H1 (cell line): Measurements from ENCODE around the gene GJD3.

Experiments used
- CHD2 ChIP-seq: IDR thresholded peaks from 2 replicates; pipeline ENCODE4 v1.6.1; 2012; ENCODE audit warnings: low read length, improper control_type of control experiment
- CREB1 ChIP-seq: IDR thresholded peaks from 2 replicates; pipeline ENCODE4 v1.6.1; 2012; ENCODE audit warnings: inconsistent platforms
- EZH2 ChIP-seq: fragments of 200-600 bp; sonication (generic); IDR thresholded peaks from 2 replicates; pipeline ENCODE4 v1.7.1; 2012; ENCODE audit warnings: low read depth, mild to moderate bottlenecking, moderate library complexity, low read length, inconsistent platforms; ENCODE audit not compliant: severe bottlenecking
- MAFK ChIP-seq: IDR thresholded peaks from 2 replicates; pipeline ENCODE4 v1.6.1; 2012; ENCODE audit warnings: low read depth, mild to moderate bottlenecking, improper control_type of control experiment, low read length
- POLR2A ChIP-seq, 2 experiments: IDR thresholded peaks; 1 replicate in 1 of 2; 2 replicates in 1 of 2; pipeline ENCODE4 v1.6.1; 2011; ENCODE audit warnings: low read depth in 2 of 2, low read length in 2 of 2, mild to moderate bottlenecking in 2 of 2; ENCODE audit errors: control extremely low read depth in 1 of 2
- POLR2AphosphoS5 ChIP-seq: IDR thresholded peaks from 2 replicates; pipeline ENCODE4 v1.6.1; 2011; ENCODE audit warnings: low read depth, low read length
- SIX5 ChIP-seq: IDR thresholded peaks from 2 replicates; pipeline ENCODE4 v1.6.1; 2011; ENCODE audit warnings: mild to moderate bottlenecking, low read depth, low read length
- SUZ12 ChIP-seq: fragments of 200-600 bp; sonication (generic); IDR thresholded peaks from 2 replicates; pipeline ENCODE4 v1.6.1; 2012; ENCODE audit warnings: mild to moderate bottlenecking, inconsistent platforms, low read length, moderate library complexity, mixed read lengths
- YY1 ChIP-seq: IDR thresholded peaks from 2 replicates; pipeline ENCODE4 v1.6.1; 2011; ENCODE audit warnings: low read depth, mild to moderate bottlenecking, low read length
- TF ChIP-seq, protein P1 (sequence below), 3 experiments: IDR thresholded peaks; 1 replicate in 2 of 3; 2 replicates in 1 of 3; pipeline versions ENCODE4 v1.5.1 to v1.6.1; 2011; ENCODE audit warnings: low read length in 3 of 3, mild to moderate bottlenecking in 3 of 3, inconsistent platforms in 2 of 3, low read depth in 1 of 3, moderate library complexity in 1 of 3; ENCODE audit not compliant: insufficient read depth in 1 of 3; ENCODE audit errors: control extremely low read depth in 1 of 3
- TF ChIP-seq, protein P2 (sequence below): IDR thresholded peaks from 2 replicates; pipeline ENCODE4 v1.6.1; 2012; ENCODE audit warnings: inconsistent platforms

DNA sequence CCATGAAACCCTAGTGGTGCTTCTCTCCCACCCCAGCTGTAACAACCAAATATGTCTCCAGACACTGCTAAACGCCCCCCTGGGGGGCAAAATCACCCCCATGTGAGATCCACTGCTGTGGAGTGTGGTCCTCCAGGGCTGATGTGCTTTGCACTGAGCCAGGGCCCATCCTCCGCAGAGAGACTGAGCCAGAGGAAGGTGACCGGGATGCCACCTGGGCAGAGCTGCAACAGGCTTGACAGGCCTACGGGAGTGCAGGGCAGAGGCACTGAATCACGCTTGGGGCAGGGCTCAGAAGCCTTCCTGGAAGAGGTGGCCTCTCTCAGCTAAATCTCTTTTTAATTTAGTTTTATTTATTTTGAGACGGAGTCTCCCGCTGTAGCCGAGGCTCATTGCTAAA is 4.4 kb downstream of the GJD3 start:
- TF ChIP-seq POLR2A (IDR thresholded peaks at IDR 0.05; ENCODE audit: control extremely low read depth in 1 of 2, low read depth in 2 of 2, low read length in 2 of 2): no peak
- no peak for TF ChIP-seq SUZ12
- TF ChIP-seq, protein P1, sequence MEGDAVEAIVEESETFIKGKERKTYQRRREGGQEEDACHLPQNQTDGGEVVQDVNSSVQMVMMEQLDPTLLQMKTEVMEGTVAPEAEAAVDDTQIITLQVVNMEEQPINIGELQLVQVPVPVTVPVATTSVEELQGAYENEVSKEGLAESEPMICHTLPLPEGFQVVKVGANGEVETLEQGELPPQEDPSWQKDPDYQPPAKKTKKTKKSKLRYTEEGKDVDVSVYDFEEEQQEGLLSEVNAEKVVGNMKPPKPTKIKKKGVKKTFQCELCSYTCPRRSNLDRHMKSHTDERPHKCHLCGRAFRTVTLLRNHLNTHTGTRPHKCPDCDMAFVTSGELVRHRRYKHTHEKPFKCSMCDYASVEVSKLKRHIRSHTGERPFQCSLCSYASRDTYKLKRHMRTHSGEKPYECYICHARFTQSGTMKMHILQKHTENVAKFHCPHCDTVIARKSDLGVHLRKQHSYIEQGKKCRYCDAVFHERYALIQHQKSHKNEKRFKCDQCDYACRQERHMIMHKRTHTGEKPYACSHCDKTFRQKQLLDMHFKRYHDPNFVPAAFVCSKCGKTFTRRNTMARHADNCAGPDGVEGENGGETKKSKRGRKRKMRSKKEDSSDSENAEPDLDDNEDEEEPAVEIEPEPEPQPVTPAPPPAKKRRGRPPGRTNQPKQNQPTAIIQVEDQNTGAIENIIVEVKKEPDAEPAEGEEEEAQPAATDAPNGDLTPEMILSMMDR (IDR thresholded peaks at IDR 0.05; ENCODE audit: control extremely low read depth in 1 of 3, insufficient read depth in 1 of 3, low read depth in 1 of 3, low read length in 3 of 3): no peak
- no peak for TF ChIP-seq SIX5
- no peak for TF ChIP-seq POLR2AphosphoS5
- no peak for TF ChIP-seq YY1
- TF ChIP-seq EZH2: no peak
- TF ChIP-seq, protein P2, sequence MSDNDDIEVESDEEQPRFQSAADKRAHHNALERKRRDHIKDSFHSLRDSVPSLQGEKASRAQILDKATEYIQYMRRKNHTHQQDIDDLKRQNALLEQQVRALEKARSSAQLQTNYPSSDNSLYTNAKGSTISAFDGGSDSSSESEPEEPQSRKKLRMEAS: no peak
- no peak for TF ChIP-seq CREB1
- no peak for TF ChIP-seq MAFK
- no peak for TF ChIP-seq CHD2
